M059J (cell line): ENCODE results near the gene CCDC81. TPM values are rescaled to one million over a fixed set of nuclear protein-coding genes. Genes with fewer than 3 reads are reported as not detected.
A peak's percentile ranks its signal among the peaks of the same experiment; 100 is the strongest.
"Not testable (repeated sequence)": the region's sequence is repeated elsewhere in the genome, so short reads cannot be mapped to it uniquely, and the experiment has no call there.

Source experiments
- DNase-seq: peaks from one replicate; pipeline ENCODE4 v3.0.0-alpha.2; 2012; ENCODE audit warnings: low read depth
- total RNA-seq: library from RNA; depleted of rRNA; stranded (reverse); fragments of >200 nt; shearing (Covaris generic); gene quantifications from 2 replicates; pipeline ENCODE4 v1.2.3, GENCODE V29; 2014

CCDC81 gene
- total RNA-seq, 1 experiment from 2014 or later, result 0.79 TPM

- DNase-seq, result no peak
Observed at GRCh38 chr11:86388198-86388597, 13.5 kb downstream of the CCDC81 start.

GRCh38 chr11:86390487-86390886 lies 15.8 kb downstream of the CCDC81 start:
- no peak for DNase-seq

GRCh38 chr11:86395061-86395551 lies 20.4 kb downstream of the CCDC81 start:
- DNase-seq, result peak; percentile 57

GRCh38 chr11:86396396-86396795 lies 21.7 kb downstream of the CCDC81 start:
- peak; percentile 74 for DNase-seq

GRCh38 chr11:86397351-86397750 lies 22.7 kb downstream of the CCDC81 start:
- DNase-seq, result no peak

DNA sequence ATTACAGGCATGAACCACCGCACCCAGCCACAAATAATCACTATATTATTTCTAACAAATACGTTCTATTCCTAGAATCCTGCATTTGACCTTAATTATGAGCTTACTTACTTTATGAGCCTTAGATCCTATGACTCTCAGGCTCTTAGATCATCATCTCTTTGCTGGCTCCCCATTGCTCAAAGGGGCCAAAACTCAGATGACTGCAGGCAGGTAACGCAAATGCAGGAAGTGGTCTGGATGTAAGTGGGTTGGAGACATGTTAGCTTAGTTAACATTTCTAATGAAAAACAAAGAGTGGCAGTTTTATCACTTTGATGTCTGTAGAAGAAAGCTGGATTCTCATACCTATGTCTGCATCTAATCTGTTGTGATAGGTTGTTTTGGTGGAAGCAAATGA lies 23.4 kb downstream of the CCDC81 start:
- DNase-seq, result no peak

DNA sequence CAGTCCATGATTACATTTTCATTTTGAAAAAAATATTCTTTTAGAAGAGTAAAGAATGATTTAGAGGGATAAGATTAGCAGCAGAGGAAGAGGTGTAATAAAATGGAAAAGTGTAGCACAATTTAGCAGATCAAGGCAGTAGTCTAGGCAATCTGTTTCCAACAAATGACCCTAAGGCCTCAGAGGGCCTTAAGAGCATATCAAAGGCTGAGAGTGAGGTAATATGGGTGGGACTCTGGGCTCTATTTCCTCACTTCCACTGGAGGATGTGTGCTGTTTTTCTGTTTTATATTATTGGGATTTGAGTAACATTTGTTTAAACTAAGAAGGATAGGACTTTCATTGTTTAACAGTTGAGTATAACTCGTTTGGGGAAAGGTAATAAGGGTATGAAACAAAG lies 28.8 kb downstream of the CCDC81 start:
- no peak for DNase-seq

GRCh38 chr11:86408845-86409244 lies 34.2 kb downstream of the CCDC81 start:
- DNase-seq, result no peak

DNA sequence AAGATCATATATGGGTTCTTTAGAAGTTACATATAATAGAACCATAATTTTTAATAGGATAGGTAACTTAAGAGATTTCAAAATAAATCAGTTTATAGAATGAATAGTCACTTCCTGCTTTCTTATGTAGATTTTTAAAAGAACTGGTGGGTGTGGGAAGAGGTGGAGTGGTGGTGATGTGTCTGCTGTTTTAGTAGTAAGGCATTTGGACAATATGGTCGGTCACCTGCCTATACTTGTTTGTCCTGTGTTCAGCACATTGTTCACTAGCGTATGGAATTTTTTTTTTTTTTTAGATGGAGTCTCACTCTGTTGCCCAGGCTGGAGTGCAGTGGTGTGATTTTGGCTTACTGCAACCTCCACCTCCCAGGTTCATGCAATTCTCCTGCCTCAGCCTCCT lies 39.3 kb downstream of the CCDC81 start:
- no peak for DNase-seq

DNA sequence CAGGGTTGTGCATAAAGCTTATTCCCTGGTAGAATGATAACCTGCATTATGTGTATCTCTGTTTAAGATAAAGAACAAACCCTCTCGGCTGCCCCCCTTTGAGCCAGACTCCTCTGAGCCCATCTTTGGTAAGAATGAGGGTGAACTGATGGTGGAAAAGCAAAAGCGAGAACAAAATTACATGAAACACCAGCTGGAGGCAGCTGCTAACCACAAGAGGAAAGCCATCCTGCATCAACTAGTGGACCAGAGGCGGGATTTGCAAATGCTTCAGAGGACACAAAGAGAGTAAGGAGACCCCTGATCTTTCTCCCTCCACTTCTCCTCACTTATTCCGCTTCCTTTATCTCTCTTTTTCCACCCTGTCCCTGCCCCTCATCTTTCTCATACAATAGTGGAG lies 40.3 kb downstream of the CCDC81 start:
- no peak for DNase-seq

DNA sequence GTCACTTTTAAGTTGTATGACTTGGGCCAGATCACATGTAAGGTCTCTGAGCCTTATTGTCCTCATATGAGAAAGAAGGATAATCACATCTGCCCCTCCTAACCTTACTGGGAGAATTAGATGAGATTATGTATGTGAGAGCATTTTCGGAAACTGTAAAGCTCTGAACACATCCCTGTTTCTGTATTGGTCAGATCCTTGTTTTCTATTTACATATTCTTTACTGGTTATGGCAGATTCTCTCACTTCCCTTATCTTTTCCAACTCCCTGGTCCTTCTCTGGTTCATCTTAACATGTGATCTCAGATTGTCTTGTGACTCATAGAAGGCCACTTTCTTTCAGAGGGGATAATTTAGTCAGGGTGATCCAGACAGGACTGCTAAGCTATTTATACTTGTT lies 41.8 kb downstream of the CCDC81 start:
- peak; percentile 12 for DNase-seq

- not testable (repeated sequence) for DNase-seq
Observed at GRCh38 chr11:86416951-86417350, 42.3 kb downstream of the CCDC81 start.

DNA sequence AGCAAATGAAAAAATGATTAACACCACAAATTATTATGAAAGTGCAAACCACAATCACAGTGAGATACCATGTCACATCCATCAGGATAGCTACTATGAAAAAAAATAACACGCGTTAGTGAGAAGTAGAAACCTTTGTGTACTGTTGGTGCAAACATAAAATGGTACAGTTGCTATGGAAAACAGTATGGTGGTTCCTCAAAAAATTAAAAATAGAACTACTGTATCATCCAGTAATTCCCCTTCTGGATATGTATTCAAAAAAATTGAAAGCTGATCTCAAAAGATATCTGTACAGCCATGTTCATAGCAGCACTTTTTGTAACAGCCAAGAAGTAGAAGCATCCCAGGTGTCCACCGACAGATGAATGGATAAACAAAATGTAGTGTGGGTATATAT lies 43.4 kb downstream of the CCDC81 start:
- DNase-seq, result no peak

- DNase-seq, result no peak
Observed at GRCh38 chr11:86418513-86418912, 43.8 kb downstream of the CCDC81 start.

- DNase-seq, result peak; percentile 37
Observed at GRCh38 chr11:86418917-86419316, 44.2 kb downstream of the CCDC81 start.

DNA sequence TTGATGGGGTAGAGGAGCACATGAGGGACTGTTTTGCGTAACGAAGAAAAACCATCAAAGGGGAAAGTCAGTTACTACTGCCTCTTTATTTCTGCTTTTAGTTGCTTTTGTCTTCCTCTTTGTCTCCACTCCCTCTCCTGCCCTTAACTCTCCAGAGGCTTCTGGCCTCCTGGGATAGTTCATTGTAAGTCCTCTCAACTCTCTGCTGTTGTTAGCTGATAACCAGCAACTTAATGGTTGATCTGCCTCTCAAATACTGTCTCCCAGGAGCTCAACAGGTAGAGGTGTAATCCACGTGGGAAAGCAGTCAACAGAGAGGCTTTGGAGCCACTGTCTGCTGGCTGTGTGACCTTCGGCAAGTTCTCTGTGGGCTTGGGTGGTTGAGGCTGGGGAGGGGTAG lies 47.3 kb downstream of the CCDC81 start:
- no peak for DNase-seq

DNA sequence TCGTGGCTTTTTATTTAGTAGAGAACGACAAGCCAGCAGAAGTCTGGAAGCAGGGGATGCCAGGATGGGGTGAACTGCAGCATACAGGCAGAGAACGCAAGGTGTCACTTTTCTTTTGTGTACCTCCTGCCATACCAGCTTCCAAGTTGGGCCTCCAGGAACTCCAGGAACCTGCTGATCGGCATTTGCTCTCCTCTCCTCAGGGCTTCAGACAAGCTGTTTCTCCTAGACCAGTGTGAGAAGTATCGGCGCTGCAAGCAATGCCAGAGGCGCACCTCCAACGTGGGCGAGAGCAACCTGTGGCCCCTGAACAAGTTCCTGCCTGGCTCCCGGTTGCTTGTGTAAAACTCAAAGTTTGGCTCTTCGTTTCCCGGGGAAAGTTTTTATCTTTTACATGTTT lies 47.7 kb downstream of the CCDC81 start:
- no peak for DNase-seq

DNA sequence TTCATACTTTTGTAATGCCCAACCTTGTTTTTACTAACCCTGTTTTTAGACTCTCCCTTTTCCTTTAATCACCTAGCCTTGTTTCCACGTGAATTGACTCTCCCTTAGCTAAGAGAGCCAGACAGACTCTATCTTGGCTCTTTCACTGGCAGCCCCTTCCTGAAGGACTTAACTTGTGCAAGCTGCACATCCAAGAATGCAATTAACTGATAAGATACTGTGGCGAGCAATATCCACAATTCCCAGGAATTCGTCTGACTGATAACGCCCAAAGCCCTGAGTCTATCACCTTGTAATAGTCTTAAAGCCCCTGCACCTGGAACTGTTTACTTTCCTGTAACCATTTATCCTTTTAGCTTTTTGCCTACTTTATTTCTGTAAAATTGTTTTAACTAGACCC lies 48.8 kb downstream of the CCDC81 start:
- DNase-seq, result not testable (repeated sequence)

GRCh38 chr11:86427441-86427840 lies 52.8 kb downstream of the CCDC81 start:
- no peak for DNase-seq

- DNase-seq, result no peak
Observed at GRCh38 chr11:86431258-86431657, 56.6 kb downstream of the CCDC81 start.

GRCh38 chr11:86433361-86434095 lies 58.8 kb downstream of the CCDC81 start:
- DNase-seq, result not testable (repeated sequence)

GRCh38 chr11:86435711-86436110 lies 61.0 kb downstream of the CCDC81 start:
- no peak for DNase-seq

DNA sequence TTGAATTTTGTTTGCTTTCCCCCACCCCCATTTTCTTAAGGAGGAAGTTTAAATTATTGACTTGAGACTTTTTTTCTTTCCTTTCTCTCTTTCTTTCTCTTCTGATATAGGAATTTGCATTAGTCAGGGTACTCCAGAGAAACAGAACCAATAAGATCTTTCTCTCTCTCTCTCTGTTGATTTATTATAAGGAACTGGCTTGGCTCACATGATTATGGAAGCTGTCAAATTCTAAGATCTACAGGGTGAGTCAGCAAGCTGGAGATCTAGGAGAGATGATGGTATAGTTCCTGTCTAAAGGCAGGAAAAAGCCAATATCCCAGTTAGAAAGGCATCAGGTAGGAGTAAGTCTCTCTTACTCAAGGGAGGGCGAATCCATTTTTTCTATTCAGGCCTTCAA lies 64.0 kb downstream of the CCDC81 start:
- peak; percentile 68 for DNase-seq

GRCh38 chr11:86440305-86440716 lies 65.6 kb downstream of the CCDC81 start:
- no peak for DNase-seq
